Uterus (tissue), 2 donors: Measurements from ENCODE around the gene SFMBT2.

Source experiments
- CTCF ChIP-seq, 4 experiments: fragments of 200-600 bp in 2 of 4; fragments of 450-650 bp in 2 of 4; sonication (generic) in 2 of 4; IDR thresholded peaks; one replicate each; pipeline ENCODE4 v1.5.1; 2016 to 2019; ENCODE audit warnings: antibody characterized with exemption in 4 of 4, mild to moderate bottlenecking in 2 of 4, moderate library complexity in 1 of 4
- POLR2A ChIP-seq, 2 donors: fragments of 450-650 bp; IDR thresholded peaks; one replicate each; pipeline ENCODE4 v1.6.1; 2016; ENCODE audit warnings: antibody characterized with exemption in 2 of 2, mild to moderate bottlenecking in 1 of 2, moderate library complexity in 1 of 2

GRCh38 chr10:7111561-7111960 is 299.3 kb downstream of the SFMBT2 start:
- no peak for TF ChIP-seq CTCF (IDR thresholded peaks at IDR 0.05)
- TF ChIP-seq POLR2A (IDR thresholded peaks at IDR 0.05): no peak
